SU-DHL-6 (cell line): ENCODE data around the gene VPS11.

ENCODE experiments used
- H2AFZ ChIP-seq: fragments of 200-600 bp; sonication (generic); 2 replicates; pipeline ENCODE4 v1.6.1; 2014; ENCODE audit warnings: low read depth, mild to moderate bottlenecking, moderate library complexity, mixed read lengths, antibody characterized with exemption, low read length; ENCODE audit not compliant: severe bottlenecking
- H3F3A ChIP-seq: fragments of 200-600 bp; shearing (Covaris generic); 2 replicates; pipeline ENCODE4 v1.6.0; 2016; ENCODE audit warnings: antibody characterized with exemption, mild to moderate bottlenecking; ENCODE audit not compliant: insufficient read depth
- H3K27ac ChIP-seq: fragments of 200-600 bp; sonication (generic); 2 replicates; pipeline ENCODE4 v1.5.1; 2016; ENCODE audit warnings: low read depth, mild to moderate bottlenecking, low read length, moderate library complexity, mixed read lengths
- H3K27me3 ChIP-seq: fragments of 200-600 bp; sonication (generic), shearing (Covaris generic); 2 replicates; pipeline ENCODE4 v1.6.0; 2014; ENCODE audit warnings: mild to moderate bottlenecking, low read length
- H3K36me3 ChIP-seq: fragments of 200-600 bp; sonication (generic); 2 replicates; pipeline ENCODE4 v1.6.1; 2014; ENCODE audit warnings: mild to moderate bottlenecking, low read length, mixed read lengths
- H3K4me2 ChIP-seq: fragments of 300-600, 200-600 bp; shearing (Covaris generic), sonication (generic); 2 replicates; pipeline ENCODE4 v1.6.0; 2014; ENCODE audit warnings: low read length, low read depth, mild to moderate bottlenecking; ENCODE audit not compliant: poor library complexity, severe bottlenecking
- H3K4me3 ChIP-seq: fragments of 200-600 bp; sonication (generic); 2 replicates; pipeline ENCODE4 v1.5.1; 2014; ENCODE audit warnings: antibody characterized with exemption, low read length, mild to moderate bottlenecking, mixed read lengths; ENCODE audit not compliant: insufficient read depth, poor library complexity, severe bottlenecking
- H3K79me2 ChIP-seq: fragments of 200-600 bp; sonication (generic); 2 replicates; pipeline ENCODE4 v1.6.1; 2014; ENCODE audit warnings: mild to moderate bottlenecking, low read length, moderate library complexity; ENCODE audit not compliant: insufficient read depth
- H3K9ac ChIP-seq: fragments of 200-600 bp; sonication (generic); 2 replicates; pipeline ENCODE4 v1.7.0; 2014; ENCODE audit warnings: mild to moderate bottlenecking, low read length
- H3K9me2 ChIP-seq: fragments of 200-600 bp; sonication (generic); replicated peaks from 2 replicates; pipeline ENCODE4 v1.6.1; 2014; ENCODE audit warnings: low read length; ENCODE audit not compliant: insufficient read depth
- H3K9me3 ChIP-seq: fragments of 200-600 bp; sonication (generic); 2 replicates; pipeline ENCODE4 v1.6.1; 2014; ENCODE audit warnings: low read length, mixed read lengths; ENCODE audit not compliant: insufficient read depth
- H4K20me1 ChIP-seq: fragments of 200-600 bp; sonication (generic); 2 replicates; pipeline ENCODE4 v1.6.1; 2014; ENCODE audit warnings: low read depth, mild to moderate bottlenecking, antibody characterized with exemption, low read length, moderate library complexity, mixed read lengths
- CTCF ChIP-seq: fragments of 200-600 bp; sonication (generic); IDR thresholded peaks from one replicate; pipeline ENCODE4 v1.5.1; 2017; ENCODE audit warnings: antibody characterized with exemption, mild to moderate bottlenecking, low read length, moderate library complexity; ENCODE audit not compliant: insufficient read depth, poor library complexity, severe bottlenecking
- EZH2phosphoT487 ChIP-seq: fragments of 200-600 bp; sonication (generic), shearing (Covaris generic); conservative IDR thresholded peaks from 2 replicates; pipeline ENCODE4 v1.6.1; 2018; ENCODE audit warnings: mild to moderate bottlenecking, antibody characterized with exemption, low read length, moderate library complexity, mixed read lengths

The VPS11 gene

GRCh38 chr11:119118946-119119345, 51.3 kb downstream of the VPS11 start:
- H3K27ac ChIP-seq: no peak overlapping the region
- peaks cover 16% of the 10 kb centered on the region for H3F3A ChIP-seq
- no peaks in the 10 kb centered on the region for H3K27me3 ChIP-seq
- H2AFZ ChIP-seq: no peak overlapping the region
- no peaks in the 10 kb centered on the region for H3K9me3 ChIP-seq
- peaks cover 24% of the 10 kb centered on the region for H3K79me2 ChIP-seq
- no peaks in the 10 kb centered on the region for H3K36me3 ChIP-seq
- H3K4me3 ChIP-seq: no peak overlapping the region
- H3K9ac ChIP-seq: no peak overlapping the region
- H3K4me2 ChIP-seq: no peak overlapping the region
- TF ChIP-seq CTCF: no peak
- TF ChIP-seq EZH2phosphoT487: no peak
- H4K20me1 ChIP-seq: no peaks in the 10 kb centered on the region
- H3K9me2 ChIP-seq: no peaks in the 10 kb centered on the region

- peaks cover 16% of the 10 kb centered on the region for H3F3A ChIP-seq
- peak overlapping the region; percentile 79 for H3K4me2 ChIP-seq
- peaks cover 29% of the 10 kb centered on the region for H3K79me2 ChIP-seq
- H3K9me3 ChIP-seq: no peaks in the 10 kb centered on the region
- H3K9me2 ChIP-seq: no peaks in the 10 kb centered on the region
- H3K9ac ChIP-seq: peak overlapping the region; percentile 64
- H3K27ac ChIP-seq: peak overlapping the region; percentile 50
- no peaks in the 10 kb centered on the region for H3K27me3 ChIP-seq
- peak overlapping the region; percentile 1 for H2AFZ ChIP-seq
- H4K20me1 ChIP-seq: no peaks in the 10 kb centered on the region
- peak overlapping the region; percentile 54 for H3K4me3 ChIP-seq
- no peaks in the 10 kb centered on the region for H3K36me3 ChIP-seq
- TF ChIP-seq CTCF: no peak
Observed at GRCh38 chr11:119120639-119121007, 53.0 kb downstream of the VPS11 start.

- Histone ChIP-seq H3K79me2 (peaks cover 29% of the 10 kb centered on the region), H2AFZ (peak within 1 kb of the TSS; percentile 77), H3K36me3 (no peaks in the 10 kb centered on the region), H3K9me3 (no peaks in the 10 kb centered on the region), H3F3A (peaks cover 16% of the 10 kb centered on the region), H3K9me2 (no peaks in the 10 kb centered on the region), H3K4me2 (peak within 1 kb of the TSS; percentile 84), H3K4me3 (peak within 1 kb of the TSS; percentile 92), H3K27ac (peak within 1 kb of the TSS; percentile 50), H4K20me1 (no peaks in the 10 kb centered on the region), H3K9ac (peak within 1 kb of the TSS; percentile 89), H3K27me3 (no peaks in the 10 kb centered on the region)
- no peak for TF ChIP-seq EZH2phosphoT487
- no peak for TF ChIP-seq CTCF
Observed at GRCh38 chr11:119121008-119121810, 53.6 kb downstream of the VPS11 start, which contains the start of gene HINFP. Gene HINFP (plus strand): TSS chr11:119121580. CDS start chr11:119126945, 5,365 bp downstream.
